Neuronal stem cell (in vitro differentiated cells): ENCODE measurements around the gene RAF1.

Source experiments
- DNase-seq: peaks from one replicate; pipeline ENCODE4 v3.0.0-alpha.2; 2013; ENCODE audit warnings: low spot score
- H2AFZ ChIP-seq: one replicate; pipeline ENCODE4 v1.6.1; 2013; ENCODE audit warnings: mild to moderate bottlenecking, low read length, inconsistent platforms
- H2AK5ac ChIP-seq: 2 replicates; pipeline ENCODE4 v1.6.1; 2013; ENCODE audit warnings: low read depth, mild to moderate bottlenecking, inconsistent platforms, low read length, moderate library complexity, mixed read lengths
- H2BK120ac ChIP-seq: 2 replicates; pipeline ENCODE4 v1.6.1; 2013; ENCODE audit warnings: low read depth, mild to moderate bottlenecking, inconsistent platforms, low read length, moderate library complexity, mixed read lengths
- H2BK12ac ChIP-seq: one replicate; pipeline ENCODE4 v1.6.1; 2013; ENCODE audit warnings: low read length, inconsistent platforms
- H2BK15ac ChIP-seq: 2 replicates; pipeline ENCODE4 v1.6.1; 2013; ENCODE audit warnings: mild to moderate bottlenecking, low read length, inconsistent platforms, mixed read lengths
- H2BK5ac ChIP-seq: one replicate; pipeline ENCODE4 v1.6.1; 2013; ENCODE audit warnings: inconsistent platforms, mild to moderate bottlenecking, low read length, moderate library complexity
- H3K14ac ChIP-seq: one replicate; pipeline ENCODE4 v1.6.1; 2013; ENCODE audit warnings: low read length, inconsistent platforms
- H3K18ac ChIP-seq: 2 replicates; pipeline ENCODE4 v1.6.1; 2013; ENCODE audit warnings: low read length, inconsistent platforms
- H3K23ac ChIP-seq: 2 replicates; pipeline ENCODE4 v1.6.1; 2013; ENCODE audit warnings: low read depth, mild to moderate bottlenecking, mixed read lengths, low read length, inconsistent platforms; ENCODE audit not compliant: poor library complexity
- H3K27ac ChIP-seq: replicated peaks from 3 replicates; pipeline ENCODE4 v1.5.1; 2013; ENCODE audit warnings: low read length, inconsistent platforms
- H3K27me3 ChIP-seq, 3 experiments: 2 replicates each; pipeline ENCODE4 v1.6.1; 2013; ENCODE audit warnings: low read length in 3 of 3, mild to moderate bottlenecking in 2 of 3, inconsistent platforms in 1 of 3, low read depth in 1 of 3, mixed read lengths in 1 of 3, moderate library complexity in 1 of 3; ENCODE audit not compliant: control insufficient read depth in 3 of 3, insufficient read depth in 3 of 3
- H3K36me3 ChIP-seq, 2 donors: replicated peaks in 1 of 2; 2 replicates each; pipeline ENCODE4 v1.6.1; 2013; ENCODE audit warnings: low read length in 2 of 2; ENCODE audit not compliant: control insufficient read depth in 2 of 2, insufficient read depth in 2 of 2
- H3K4ac ChIP-seq: 2 replicates; pipeline ENCODE4 v1.6.1; 2013; ENCODE audit warnings: inconsistent platforms, mild to moderate bottlenecking, low read length, moderate library complexity
- H3K4me1 ChIP-seq, 2 donors: 1 replicate in 1 of 2; 2 replicates in 1 of 2; pipeline ENCODE4 v1.6.1; 2013; ENCODE audit warnings: low read length in 2 of 2, low read depth in 1 of 2; ENCODE audit not compliant: control insufficient read depth in 2 of 2, insufficient read depth in 1 of 2
- H3K4me2 ChIP-seq: one replicate; pipeline ENCODE4 v1.6.1; 2013; ENCODE audit warnings: mild to moderate bottlenecking, low read length, inconsistent platforms; ENCODE audit not compliant: insufficient read depth, poor library complexity, severe bottlenecking
- H3K4me3 ChIP-seq, 2 donors: 2 replicates each; pipeline ENCODE4 v1.5.1; 2013; ENCODE audit warnings: low read length in 2 of 2, mild to moderate bottlenecking in 2 of 2, inconsistent platforms in 1 of 2, moderate library complexity in 1 of 2
- H3K79me1 ChIP-seq: one replicate; pipeline ENCODE4 v1.6.1; 2013; ENCODE audit warnings: low read depth, mild to moderate bottlenecking, inconsistent platforms, low read length, moderate library complexity
- H3K9ac ChIP-seq: one replicate; pipeline ENCODE4 v1.6.1; 2013; ENCODE audit warnings: mild to moderate bottlenecking, low read depth, low read length, inconsistent platforms; ENCODE audit not compliant: poor library complexity
- H3K9me3 ChIP-seq, 2 donors: replicated peaks in 1 of 2; 2 replicates each; pipeline versions ENCODE3 to v1.6.1; 2013; ENCODE audit warnings: low read length in 2 of 2, mild to moderate bottlenecking in 2 of 2, inconsistent platforms in 1 of 2, low read depth in 1 of 2, mixed read lengths in 1 of 2, moderate library complexity in 1 of 2; ENCODE audit not compliant: control insufficient read depth in 2 of 2, insufficient read depth in 1 of 2
- H4K8ac ChIP-seq: one replicate; pipeline ENCODE4 v1.6.1; 2013; ENCODE audit warnings: low read depth, mild to moderate bottlenecking, inconsistent platforms, low read length, moderate library complexity
- H4K91ac ChIP-seq: one replicate; pipeline ENCODE4 v1.6.1; 2013; ENCODE audit warnings: low read length, low read depth, mild to moderate bottlenecking, inconsistent platforms; ENCODE audit not compliant: poor library complexity
- WGBS, 2 donors: extraction: QIAGEN DNeasy Blood & Tissue Kit; methylation state at CpG; one replicate each; pipeline ENCODE4 v1.1.7; 2013; ENCODE audit warnings: missing lambda C conversion rate in 2 of 2, mixed read lengths in 1 of 2; ENCODE audit not compliant: insufficient read length in 2 of 2, insufficient replicate concordance in 1 of 2; ENCODE audit errors: extremely low coverage in 2 of 2; 5-methylcytosine and 5-hydroxymethylcytosine counted together

Gene RAF1

GRCh38 chr3:12608376-12608775, 55.5 kb downstream of the RAF1 start:
- Histone ChIP-seq H2BK15ac (no peak overlapping the region), H3K4me1 (no peaks in the 10 kb centered on the region), H4K91ac (no peak overlapping the region), H2AK5ac (no peak overlapping the region), H2BK12ac (no peak overlapping the region), H3K18ac (no peak overlapping the region), H2BK5ac (no peak overlapping the region), H2AFZ (no peak overlapping the region), H3K4me3 (no peak overlapping the region), H3K9ac (no peak overlapping the region), H2BK120ac (no peak overlapping the region), H3K27me3 (no peaks in the 10 kb centered on the region), H3K4me2 (no peak overlapping the region), H3K14ac (no peak overlapping the region), H3K36me3 (peaks cover 20 to 96% of the 10 kb centered on the region in 2 donors), H3K27ac (no peak overlapping the region), H3K4ac (no peak overlapping the region), H3K9me3 (no peaks in the 10 kb centered on the region), H3K79me1 (no peaks in the 10 kb centered on the region), H3K23ac (no peak overlapping the region), H4K8ac (no peak overlapping the region)
- no CpG with 5 or more reads among the region's 1 CpG for WGBS, 2 donors
- no peak for DNase-seq

- Histone ChIP-seq H2BK120ac (no peak overlapping the region), H2BK15ac (no peak overlapping the region), H2AFZ (no peak overlapping the region), H4K91ac (no peak overlapping the region), H2BK5ac (no peak overlapping the region), H3K79me1 (no peaks in the 10 kb centered on the region), H3K36me3 (peaks cover 29 to 98% of the 10 kb centered on the region in 2 donors), H4K8ac (no peak overlapping the region), H3K27me3 (no peaks in the 10 kb centered on the region), H3K4me1 (no peaks in the 10 kb centered on the region), H3K4me2 (no peak overlapping the region), H3K9ac (no peak overlapping the region), H3K18ac (no peak overlapping the region), H3K27ac (no peak overlapping the region), H3K9me3 (no peaks in the 10 kb centered on the region), H3K4me3 (no peak overlapping the region), H3K23ac (no peak overlapping the region), H2BK12ac (no peak overlapping the region), H2AK5ac (no peak overlapping the region), H3K14ac (no peak overlapping the region), H3K4ac (no peak overlapping the region)
- no peak for DNase-seq
- no CpG with 5 or more reads among the region's 2 CpGs for WGBS, 2 donors
Measured at GRCh38 chr3:12603969-12604368, 59.9 kb downstream of the RAF1 start.

- Histone ChIP-seq H3K4ac (no peak overlapping the region), H4K91ac (no peak overlapping the region), H3K23ac (no peak overlapping the region), H2BK15ac (no peak overlapping the region), H2AK5ac (no peak overlapping the region), H3K4me1 (no peaks in the 10 kb centered on the region), H3K9me3 (no peaks in the 10 kb centered on the region), H3K14ac (no peak overlapping the region), H3K4me3 (no peak overlapping the region), H3K27ac (no peak overlapping the region), H4K8ac (no peak overlapping the region), H3K9ac (no peak overlapping the region), H2BK5ac (no peak overlapping the region), H2BK12ac (no peak overlapping the region), H3K79me1 (no peaks in the 10 kb centered on the region), H3K4me2 (no peak overlapping the region), H3K18ac (no peak overlapping the region), H3K27me3 (no peaks in the 10 kb centered on the region), H2AFZ (no peak overlapping the region), H3K36me3 (peaks cover 31 to 99% of the 10 kb centered on the region in 2 donors), H2BK120ac (no peak overlapping the region)
- DNase-seq: no peak
- no CpG with 5 or more reads among the region's 1 CpG for WGBS, 2 donors
Measured at GRCh38 chr3:12601072-12601471, 62.8 kb downstream of the RAF1 start.

GRCh38 chr3:12598890-12599289, 65.0 kb downstream of the RAF1 start:
- H3K27ac ChIP-seq: no peak overlapping the region
- H3K79me1 ChIP-seq: no peaks in the 10 kb centered on the region
- H3K23ac ChIP-seq: no peak overlapping the region
- no peak for DNase-seq
- no peak overlapping the region for H2BK12ac ChIP-seq
- no peak overlapping the region for H2BK120ac ChIP-seq
- no peak overlapping the region for H4K91ac ChIP-seq
- no peak overlapping the region for H3K4ac ChIP-seq
- no peak overlapping the region for H3K4me2 ChIP-seq
- H2AFZ ChIP-seq: no peak overlapping the region
- no peaks in the 10 kb centered on the region for H3K9me3 ChIP-seq
- no peaks in the 10 kb centered on the region for H3K4me1 ChIP-seq
- no peak overlapping the region for H2BK15ac ChIP-seq
- H3K18ac ChIP-seq: no peak overlapping the region
- H3K36me3 ChIP-seq: peaks cover 34 to 98% of the 10 kb centered on the region in 2 donors
- H3K9ac ChIP-seq: no peak overlapping the region
- no peak overlapping the region for H3K14ac ChIP-seq
- H2BK5ac ChIP-seq: no peak overlapping the region
- H2AK5ac ChIP-seq: no peak overlapping the region
- no peak overlapping the region for H3K4me3 ChIP-seq
- H3K27me3 ChIP-seq: no peaks in the 10 kb centered on the region
- no peak overlapping the region for H4K8ac ChIP-seq
